GM20431 (cell line): Measurements from ENCODE around the gene PROSER2.

Source experiments
- in situ Hi-C: fragments of 300-500 bp; cut with MseI, MboI; formaldehyde crosslinking; loops from one replicate; pipeline ENCODE4 v1.15.0; 2020; ENCODE audit warnings: low sequenced_read_pairs; ENCODE audit not compliant: unreplicated experiment

The PROSER2 gene, protein sequence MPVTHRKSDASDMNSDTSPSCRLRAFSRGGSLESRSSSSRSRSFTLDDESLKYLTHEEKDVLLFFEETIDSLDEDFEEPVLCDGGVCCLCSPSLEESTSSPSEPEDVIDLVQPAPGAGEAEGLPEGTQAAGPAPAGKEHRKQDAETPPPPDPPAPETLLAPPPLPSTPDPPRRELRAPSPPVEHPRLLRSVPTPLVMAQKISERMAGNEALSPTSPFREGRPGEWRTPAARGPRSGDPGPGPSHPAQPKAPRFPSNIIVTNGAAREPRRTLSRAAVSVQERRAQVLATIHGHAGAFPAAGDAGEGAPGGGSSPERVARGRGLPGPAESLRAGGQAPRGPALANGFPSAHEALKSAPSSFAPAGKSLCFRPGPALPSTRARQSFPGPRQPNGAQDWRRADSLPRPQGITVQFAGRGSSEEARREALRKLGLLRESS

DNA sequence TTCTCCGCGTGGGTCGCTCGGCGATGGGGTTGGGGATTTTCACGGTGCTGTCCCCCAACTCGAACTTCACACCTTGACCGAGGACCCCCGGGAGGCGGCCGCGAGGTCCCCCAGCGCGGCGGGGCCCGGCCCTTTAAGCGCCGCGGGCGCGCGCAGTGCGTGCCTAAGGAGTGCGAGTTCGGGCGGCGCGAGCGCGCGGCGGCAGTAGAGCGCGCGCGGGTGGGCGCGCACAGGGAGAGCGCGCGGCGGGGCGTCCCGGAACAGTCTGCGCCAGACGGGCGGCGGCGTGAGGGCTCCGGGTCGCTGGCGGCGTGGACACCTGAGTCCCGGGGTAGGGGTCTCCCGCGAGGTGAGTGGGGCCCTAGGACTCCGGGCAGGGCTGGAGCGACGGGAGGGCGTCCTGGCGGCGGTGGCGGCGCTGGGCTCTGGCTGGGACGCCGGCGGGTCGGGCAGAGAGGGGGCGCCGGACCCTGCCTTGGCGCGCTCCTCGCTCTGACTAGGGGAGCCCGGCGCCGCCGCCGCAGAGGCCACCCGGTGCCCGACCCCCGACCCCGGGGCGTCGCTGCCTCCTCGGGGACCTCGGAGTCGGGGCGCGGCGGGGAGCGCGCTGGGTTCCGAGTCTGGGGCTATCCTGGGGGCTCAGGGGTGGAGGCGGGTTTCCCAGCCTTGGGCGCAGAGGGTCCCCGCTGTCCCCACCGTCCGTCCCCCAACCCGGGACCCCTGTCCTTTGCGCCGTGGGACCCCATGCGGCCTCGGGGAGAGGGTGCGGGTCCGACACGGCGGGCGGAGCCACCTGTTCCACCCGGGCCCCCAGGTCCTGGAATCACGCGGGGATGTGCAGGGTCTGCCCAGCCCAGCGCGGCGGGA is at the start of gene PROSER2:
PROSER2 (plus strand) TSS at position 235 of the 867 bp plus-strand sequence. CDS start 28,722 bp downstream, outside the sequence.
- in situ Hi-C loops = no loop called here

DNA sequence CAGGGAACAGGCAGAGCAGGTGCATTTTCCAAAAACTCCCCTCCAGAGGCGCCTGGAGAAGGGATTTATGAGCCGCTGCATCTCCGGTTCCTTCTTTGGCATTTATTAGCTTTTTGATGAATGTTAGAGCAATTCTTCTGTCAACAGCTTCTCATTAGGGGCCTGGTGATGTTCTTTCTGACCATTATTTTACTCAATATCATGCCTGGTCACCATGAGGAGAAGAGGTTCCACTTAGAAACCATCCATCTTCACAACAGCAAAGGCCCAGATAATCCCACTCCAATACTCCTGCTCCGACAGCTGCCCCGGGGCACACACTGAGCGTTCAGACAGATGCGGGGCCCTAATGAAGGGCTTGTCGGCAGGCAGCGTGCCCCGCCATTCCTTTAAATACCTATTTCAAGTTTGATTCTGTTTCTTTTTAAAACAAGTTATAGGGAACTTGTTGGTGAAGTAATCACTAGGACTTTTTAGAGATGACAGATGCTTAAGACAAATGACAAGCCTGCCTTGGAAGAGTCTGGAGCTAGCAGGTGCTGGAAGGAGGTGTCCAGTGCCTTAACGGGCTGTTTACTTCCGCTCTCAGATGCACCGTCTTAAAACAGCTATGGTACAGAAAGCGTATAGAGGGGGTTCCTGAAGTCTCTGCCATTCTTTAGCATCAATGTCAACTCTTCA is 49.3 kb upstream of the PROSER2 start:
- in situ Hi-C loops = no loop called here

DNA sequence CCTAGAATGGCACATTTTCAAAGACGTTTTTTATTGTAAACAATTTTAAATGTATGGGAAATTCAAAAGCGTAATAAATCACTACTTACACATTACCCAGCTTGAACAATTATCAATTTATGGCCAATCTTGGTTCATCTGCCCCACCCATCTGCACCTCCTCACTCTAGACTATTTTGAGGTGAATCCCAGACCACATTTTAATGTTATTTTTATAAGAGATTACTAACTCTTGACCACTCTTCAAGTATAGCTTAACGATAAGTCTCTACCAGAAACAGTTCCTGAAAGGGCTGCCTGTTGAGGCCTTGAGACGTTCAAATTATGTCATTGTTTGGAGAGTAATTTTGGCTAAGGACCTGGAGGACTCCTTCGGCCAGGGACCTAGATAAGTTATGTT is 47.7 kb upstream of the PROSER2 start:
- in situ Hi-C loops = no loop called here

DNA sequence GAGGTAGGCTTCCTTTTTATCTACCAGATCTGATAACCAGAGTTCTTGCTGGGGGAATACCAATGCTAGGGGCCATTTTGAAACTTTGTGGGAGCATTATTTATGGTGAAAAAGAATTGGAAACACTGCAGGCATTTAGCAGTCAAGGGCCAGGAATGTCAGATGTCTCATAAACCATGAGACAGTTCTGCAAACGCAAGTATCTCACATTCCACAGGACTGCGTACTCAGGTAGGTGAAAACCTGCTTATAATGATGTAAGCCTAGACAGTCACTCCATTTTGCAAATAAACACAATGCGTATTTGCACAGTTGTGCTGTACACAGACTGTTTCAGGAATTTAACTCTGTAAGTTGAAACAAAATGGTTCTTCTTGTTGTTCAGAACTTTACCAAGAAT is 47.1 kb upstream of the PROSER2 start:
- in situ Hi-C loops = no loop called here

DNA sequence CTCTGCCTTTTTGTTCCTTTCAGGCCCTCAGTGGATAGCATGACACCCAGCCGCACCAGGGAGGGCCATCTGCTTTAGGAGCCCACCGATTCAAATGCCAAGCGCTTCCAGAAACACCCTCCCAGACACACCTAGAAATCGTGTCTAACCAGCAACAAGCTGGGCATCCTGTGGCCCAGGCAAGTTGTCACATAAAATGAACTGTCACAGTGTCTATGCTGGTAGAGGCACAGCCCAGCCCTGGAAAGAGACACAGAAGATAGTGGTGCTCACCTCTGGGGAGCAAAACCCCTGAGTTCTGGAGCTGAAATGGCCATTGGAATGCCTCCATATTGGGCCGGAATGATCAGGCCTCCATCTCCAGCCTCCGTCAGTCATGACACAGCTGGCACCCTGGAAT is 42.0 kb upstream of the PROSER2 start:
- in situ Hi-C loops = no loop called here

DNA sequence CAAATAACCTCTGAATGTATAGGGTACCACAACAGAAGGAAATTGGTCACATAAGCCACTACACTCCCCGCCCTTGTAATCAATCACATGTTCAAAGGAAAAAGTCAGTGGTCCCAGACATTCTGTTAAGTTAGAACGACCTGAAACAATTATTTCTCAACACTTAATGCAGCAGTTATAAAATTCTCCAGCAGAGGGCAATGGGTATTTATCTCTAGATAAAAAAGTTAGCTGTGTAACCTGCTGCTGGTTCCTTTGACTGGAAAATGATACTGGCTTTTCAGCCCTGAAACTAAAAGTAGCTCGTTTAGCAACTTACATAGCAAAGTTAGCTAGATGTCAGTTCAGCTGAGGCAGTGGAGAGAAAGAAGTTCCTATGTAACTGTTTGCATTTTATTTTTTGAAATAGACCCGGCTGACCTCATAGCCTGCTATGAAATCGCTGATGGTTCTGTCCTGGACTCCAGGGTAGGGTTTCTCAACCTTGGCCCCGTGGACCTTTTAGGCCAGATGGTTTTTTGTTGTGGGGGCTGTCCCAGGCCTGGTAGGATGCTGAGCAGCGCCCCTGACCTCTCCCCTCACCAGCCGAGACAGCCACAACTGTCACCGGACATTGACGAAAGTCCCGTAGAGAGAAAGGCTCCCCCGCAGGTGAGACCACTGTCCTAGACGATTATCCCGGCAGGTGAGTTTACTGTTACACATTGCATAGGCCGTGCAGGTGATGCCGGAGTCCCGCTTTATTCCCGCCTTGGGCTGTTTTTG is 40.2 kb upstream of the PROSER2 start:
- in situ Hi-C loops = no loop called here

DNA sequence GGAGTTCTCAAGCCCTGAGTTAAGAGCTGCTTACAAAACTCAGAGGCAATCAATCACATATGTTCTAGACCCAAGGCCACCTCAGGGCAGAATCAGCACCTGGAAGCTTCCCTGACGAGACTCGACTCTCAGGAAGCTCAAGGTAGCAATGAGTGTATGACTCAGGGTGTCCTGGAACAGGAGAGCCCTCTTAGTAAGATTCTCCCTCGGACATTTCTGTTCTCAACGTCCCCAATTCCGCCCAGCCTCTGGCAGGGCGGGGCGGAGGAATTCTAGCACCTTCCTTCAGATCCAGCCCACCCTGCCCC is 39.6 kb upstream of the PROSER2 start:
- in situ Hi-C loops = no loop called here

DNA sequence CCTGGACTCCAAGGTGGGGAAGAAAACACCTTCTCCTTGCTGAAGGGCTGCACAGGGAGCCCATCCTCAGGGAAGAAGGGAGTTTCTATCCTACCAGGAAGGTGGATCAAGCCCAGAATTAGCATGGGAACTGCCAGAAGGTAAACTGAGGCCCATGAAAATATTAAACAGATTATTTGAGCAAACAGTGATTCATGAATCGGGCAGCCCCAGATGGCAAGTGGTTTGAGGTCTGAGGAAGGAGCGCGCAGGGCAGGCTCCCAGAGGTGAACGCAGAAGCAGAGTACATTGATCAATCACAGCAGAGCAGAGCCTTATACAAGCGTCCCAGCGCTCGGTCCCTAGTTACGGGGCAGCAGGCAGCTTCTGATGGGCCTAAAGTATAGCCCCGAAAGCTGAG is 35.8 kb upstream of the PROSER2 start:
- in situ Hi-C loops = no loop called here

DNA sequence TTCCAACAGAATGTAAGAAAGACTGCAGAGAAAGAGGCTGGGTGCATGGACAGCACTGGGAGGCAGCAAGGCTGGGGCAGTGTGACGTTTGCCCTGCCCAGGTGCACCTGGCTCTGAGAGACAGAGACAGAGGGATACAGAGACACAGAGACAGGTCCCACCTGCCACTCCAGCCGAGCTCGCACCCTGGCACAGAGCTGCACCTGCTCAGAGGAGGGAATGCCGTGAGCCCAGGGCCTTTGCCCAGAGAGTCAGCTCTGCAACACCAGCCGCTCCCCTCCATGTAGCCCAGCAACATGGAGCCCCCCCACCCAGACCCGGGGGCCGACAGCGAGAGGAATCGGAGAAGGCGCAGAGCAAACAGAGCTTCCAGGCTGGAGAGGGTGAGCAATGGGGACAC is 35.3 kb upstream of the PROSER2 start:
- in situ Hi-C loops = no loop called here

DNA sequence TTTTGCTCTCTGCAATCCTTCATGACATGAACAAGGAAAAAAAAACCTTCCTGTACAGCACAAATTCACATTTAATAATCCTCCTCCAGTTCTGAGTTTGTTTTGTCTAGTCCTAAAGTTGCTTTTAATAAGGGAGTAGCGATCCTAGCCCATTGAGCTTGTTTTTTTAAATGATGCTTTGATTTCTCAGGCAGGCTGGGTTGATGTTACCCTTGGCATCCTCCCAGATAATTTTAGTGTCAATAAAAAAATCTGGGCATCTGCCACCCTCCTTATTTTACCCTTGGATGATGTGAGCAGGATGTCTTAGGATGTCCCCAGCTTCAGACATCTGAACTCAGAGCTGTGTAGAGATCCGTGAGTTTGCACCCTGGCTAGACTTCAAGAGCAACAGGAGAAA is 33.9 kb upstream of the PROSER2 start:
- in situ Hi-C loops = no loop called here

DNA sequence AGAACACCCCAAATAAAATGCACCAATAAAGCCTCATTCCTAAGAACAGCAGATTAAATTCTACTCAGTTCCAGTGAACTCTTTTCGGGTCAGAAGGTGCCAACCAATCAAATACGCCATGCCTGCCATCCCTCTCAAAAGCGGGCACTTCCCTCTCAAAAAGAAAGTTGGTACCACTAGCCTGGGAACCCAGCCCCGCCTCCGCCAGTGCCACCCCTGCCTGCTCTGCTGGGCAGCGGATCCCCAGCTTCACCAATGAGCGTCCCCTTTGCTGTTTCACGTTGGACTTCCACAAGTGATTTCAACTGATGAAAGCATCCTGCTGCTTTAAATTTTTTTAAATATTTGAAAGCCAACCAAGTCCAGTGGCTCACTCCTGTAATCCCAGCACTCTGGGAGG is 33.2 kb upstream of the PROSER2 start:
- in situ Hi-C loops = loop anchor here (10.0 kb wide), 1 partner anchor 195 kb away; no protein-coding TSS in a partner anchor

DNA sequence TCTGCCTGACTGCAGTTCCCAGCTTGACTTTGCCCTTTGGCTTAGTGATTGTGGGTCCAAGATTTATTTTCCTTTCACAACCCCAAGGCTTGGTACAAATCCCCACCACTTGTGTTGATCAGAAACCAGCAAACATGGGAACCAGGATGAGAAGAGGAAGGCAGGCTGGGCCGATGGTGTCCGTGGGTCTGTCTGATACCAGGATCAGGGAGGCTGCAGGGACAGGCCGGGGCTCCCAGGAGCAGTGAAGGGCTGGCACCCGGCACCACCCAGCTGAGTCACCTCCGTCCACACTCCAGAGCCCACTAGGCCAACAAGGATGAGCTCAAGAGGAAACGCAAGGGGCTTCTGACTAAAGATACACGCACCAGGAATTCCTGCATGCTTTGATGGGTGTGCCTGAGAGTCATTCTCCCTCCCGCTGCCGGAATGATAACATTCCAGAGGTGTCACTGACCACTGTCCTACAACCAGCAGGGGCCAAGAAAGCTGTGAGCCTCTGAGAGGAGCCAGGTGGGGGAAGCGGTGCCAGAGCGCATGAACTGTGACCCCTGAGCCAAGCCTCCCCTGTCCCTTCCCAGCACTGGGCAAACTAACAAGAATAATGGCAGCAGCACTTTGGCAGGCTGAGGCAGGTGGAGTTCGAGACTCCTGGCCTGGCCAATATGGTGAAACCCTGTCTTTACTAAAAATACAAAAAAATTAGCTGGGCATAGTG is 29.2 kb upstream of the PROSER2 start:
- in situ Hi-C loops = loop anchor here (10.0 kb wide), 1 partner anchor 191 kb away; no protein-coding TSS in a partner anchor

DNA sequence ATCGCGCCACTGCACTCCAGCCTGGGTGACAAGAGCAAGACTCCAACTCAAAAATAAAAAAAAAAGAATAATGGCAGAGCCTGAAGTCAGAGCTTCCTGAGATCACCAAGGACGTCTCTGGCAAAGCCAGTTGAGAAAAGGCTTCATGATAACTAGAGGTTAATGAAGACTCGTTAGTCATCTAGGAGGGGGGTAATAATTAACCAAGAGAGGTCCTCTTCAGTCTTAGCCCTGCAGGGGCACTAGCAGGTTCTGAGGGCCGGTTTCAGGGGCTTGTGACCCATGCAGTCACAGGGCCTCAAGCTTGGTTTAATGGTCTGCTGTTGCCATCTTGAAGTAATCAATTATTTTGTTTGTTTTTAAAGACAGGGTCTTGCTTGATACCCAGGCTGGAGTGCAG is 28.6 kb upstream of the PROSER2 start:
- in situ Hi-C loops = loop anchor here (10.0 kb wide), 1 partner anchor 190 kb away; no protein-coding TSS in a partner anchor

DNA sequence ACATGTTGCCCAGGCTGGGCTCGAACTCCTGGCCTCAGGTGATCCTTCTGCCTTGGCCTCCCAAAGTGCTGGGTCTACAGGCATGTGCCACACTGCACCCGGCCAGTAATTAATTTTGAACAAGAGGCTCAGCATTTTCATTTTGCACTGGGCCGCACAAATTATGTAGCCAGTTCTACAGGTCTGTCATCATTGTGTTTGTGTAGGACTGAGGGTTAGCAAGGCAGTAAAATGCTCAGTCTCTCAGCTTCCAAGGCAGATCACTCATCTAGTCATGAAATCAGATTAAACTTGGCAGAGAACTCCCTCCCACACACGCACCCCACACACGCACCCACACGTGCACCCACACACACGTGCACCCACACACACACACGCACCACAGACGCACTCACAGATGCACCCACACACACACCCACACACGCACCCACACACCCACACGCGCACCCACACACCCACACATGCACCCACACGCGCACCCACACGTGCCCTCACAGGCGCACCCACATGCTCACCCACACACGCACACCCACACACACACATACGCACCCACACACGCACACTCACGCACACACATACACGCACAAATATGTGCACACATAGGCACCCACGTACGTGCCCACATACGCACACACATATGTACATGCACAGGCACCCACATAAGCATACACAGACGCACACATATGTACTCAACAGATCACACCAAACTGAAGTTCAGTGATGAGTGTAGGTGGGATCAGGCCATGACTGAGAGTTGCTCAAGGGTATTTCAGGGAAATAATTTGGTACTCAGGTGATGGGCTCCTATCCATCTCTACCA is 27.8 kb upstream of the PROSER2 start:
- in situ Hi-C loops = loop anchor here (10.0 kb wide), 1 partner anchor 189 kb away; no protein-coding TSS in a partner anchor

DNA sequence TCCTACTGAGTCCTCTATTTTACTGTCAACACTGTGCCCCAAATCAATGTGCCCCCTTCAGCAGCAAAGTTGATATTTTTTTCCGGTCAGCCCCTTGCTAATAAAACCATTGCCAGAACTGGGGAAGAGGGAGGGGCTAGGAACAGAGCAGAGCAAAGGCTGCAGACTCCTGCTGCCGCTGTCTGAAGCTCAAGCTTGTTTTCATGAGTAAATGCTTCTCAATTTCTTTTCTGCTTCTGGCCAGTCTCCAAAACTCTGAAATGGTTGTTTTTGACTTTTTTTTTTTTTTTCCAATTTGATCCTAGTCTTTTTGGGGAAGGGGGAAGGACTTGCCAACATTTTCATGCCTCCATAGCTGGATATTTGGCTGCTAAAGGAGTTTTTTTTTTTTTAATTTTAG is 26.7 kb upstream of the PROSER2 start:
- in situ Hi-C loops = loop anchor here (10.0 kb wide), 1 partner anchor 188 kb away; no protein-coding TSS in a partner anchor

DNA sequence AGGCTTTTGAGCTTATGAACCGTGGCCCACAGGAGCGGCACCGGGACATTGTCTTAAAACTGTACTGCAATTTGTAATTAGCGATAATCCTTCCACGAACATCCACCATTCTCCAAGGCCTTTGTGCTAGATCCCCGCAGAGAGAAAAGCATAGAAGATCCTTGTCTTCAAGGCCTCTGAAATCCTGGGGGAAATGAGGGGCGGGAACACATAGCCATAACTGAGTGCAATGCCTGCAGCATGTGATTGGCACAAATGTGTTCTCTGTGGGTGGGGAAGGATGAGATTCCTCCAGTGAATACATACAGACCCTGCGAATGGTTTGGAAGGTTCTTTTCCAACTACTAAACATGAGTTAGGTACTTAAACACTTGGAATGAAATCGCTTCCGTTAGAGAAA is 25.9 kb upstream of the PROSER2 start:
- in situ Hi-C loops = loop anchor here (10.0 kb wide), 1 partner anchor 188 kb away; no protein-coding TSS in a partner anchor

DNA sequence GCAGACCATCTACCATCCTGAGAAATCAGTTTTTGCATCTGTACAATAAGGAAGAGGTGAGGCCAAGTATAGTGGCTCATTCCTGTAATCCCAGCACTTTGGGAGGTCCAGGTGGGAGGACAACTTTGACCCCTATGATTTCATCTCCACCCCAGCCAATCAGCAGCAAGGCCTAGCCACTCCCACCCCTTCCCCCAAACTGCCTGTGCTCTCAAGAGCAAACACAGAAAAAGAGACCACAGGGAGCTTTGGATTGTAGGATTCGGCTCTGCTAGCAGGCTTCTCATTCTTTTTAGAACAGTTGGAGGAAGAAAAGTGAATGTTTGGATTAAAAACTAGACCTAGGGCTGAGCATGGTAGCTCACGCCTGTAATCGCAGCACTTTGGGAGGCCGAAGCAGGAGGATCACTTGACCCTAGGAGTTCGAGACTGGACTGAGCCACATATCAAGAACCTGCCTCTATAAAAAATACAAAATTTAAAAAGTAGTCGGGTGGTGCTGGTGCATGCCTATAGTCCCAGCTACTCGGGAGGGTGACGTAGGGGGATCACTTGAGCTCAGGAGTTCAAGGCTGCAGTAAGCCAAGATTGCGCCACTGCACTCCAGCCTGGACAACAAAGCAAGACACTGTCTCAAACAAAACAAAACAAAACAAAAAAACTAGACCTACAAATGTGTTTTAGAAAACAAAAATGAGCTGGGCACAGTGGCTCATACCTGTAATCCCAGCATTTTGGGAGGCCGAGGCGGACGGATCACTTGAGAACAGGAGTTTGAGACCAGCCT is 25.1 kb upstream of the PROSER2 start:
- in situ Hi-C loops = loop anchor here (10.0 kb wide), 1 partner anchor 187 kb away; no protein-coding TSS in a partner anchor
